ENCODE measurements around the gene OAT.

Gene OAT

GRCh38 chr10:124407456-124407855, 11.3 kb downstream of the OAT start:
- no peak for FAIRE-seq
- DNase-seq (ENCODE audit: insufficient read length, low spot score) = no peak

DNA sequence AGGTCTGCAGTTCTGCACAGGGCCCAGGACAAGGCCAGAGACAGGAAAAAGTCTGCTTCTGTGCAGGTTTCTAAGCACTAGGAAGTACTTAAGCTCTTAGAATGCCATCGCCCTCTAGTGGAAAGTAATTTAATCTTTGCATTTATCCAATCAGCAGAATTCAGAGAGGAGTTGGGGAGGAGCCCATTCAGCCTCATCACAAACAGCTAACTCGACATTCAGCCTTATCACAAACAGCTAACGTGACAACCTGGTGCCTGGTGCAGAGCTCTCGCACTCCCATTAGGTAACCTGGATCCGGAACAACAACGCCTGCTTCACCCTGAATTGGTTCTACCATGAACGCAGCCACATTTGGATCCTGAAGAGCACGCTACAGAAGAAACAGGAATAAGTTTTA, 15.2 kb downstream of the OAT start:
- DNase-seq (ENCODE audit: insufficient read length, low spot score) (peak; percentile 51), FAIRE-seq (no peak)

DNA sequence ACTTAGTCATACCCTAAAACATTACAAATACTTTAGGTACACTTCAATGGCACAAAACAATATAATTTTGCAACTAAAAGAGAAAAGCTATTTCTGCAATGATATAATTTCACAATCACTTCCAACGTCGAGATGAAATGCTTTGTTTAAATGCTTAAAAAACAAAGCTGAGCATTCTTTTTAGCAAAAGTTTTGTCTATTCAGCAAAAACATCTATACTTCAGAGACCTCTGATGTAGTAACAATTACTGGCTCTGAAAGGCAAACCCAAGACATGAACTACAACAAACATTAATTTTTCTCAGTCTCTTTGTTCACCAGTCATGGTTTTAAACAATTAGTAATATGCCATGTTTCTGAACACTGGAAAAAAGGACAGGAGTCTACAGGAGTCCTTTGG, 16.4 kb downstream of the OAT start:
- FAIRE-seq = no peak

GRCh38 chr10:124401633-124402032, 17.1 kb downstream of the OAT start:
- FAIRE-seq (no peak), DNase-seq (ENCODE audit: insufficient read length, low spot score) (no peak)

More for the DNA sequence above, 16.4 kb downstream of the OAT start:
- DNase-seq (ENCODE audit: insufficient read length, low spot score) = no peak

GRCh38 chr10:124394583-124394982, 24.1 kb downstream of the OAT start:
- no peak for FAIRE-seq
- DNase-seq (ENCODE audit: insufficient read length, low spot score) = no peak

GRCh38 chr10:124392626-124393342, 25.9 kb downstream of the OAT start:
- no peak for DNase-seq (ENCODE audit: insufficient read length, low spot score)
- no peak for FAIRE-seq

- no peak for FAIRE-seq
- no peak for DNase-seq (ENCODE audit: insufficient read length, low spot score)
Observed at GRCh38 chr10:124390471-124391187, 28.1 kb downstream of the OAT start.

- no peak for FAIRE-seq
- DNase-seq (ENCODE audit: insufficient read length, low spot score) = no peak
Observed at GRCh38 chr10:124389613-124390361, 28.9 kb downstream of the OAT start.

DNA sequence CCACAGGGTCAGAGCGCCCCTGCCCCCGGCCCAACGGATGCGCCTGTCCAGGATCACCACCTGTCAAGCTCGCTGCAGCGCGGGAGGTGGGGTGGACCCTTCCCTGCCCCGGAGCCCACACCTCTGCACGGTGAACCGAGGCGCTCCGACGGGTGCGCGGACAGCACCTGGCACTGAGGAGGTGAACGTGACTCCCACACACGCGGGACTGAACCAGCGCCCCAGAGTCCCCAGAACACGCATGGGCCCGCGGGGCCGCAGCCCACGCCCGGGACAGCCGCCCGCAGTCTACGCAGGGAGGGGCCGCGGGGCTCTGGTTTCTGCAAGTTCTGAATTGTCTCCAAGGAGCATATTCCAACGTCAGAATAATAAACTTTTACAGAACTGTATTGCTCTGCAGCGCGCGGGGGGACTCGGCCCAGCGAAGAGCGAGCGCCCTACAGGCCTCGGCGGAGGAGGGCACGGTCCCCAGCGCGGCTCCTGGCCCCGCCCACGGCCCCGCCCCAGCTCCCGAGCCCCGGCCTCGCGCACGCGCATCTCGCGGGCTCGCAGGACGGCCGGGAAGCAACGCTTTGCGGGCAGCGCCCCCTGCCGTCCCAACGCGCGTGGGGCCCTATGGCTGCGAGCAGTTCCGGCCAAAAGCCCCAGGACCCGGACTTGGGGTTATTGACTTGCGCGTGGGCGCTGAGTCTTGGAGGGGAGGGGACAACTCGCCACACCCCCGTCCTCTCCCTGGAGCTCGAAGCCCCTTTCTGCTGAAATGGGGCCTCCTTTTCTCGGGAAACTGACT, 29.7 kb downstream of the OAT start:
- DNase-seq (ENCODE audit: insufficient read length, low spot score) = peak; percentile 89
- no peak for FAIRE-seq

DNA sequence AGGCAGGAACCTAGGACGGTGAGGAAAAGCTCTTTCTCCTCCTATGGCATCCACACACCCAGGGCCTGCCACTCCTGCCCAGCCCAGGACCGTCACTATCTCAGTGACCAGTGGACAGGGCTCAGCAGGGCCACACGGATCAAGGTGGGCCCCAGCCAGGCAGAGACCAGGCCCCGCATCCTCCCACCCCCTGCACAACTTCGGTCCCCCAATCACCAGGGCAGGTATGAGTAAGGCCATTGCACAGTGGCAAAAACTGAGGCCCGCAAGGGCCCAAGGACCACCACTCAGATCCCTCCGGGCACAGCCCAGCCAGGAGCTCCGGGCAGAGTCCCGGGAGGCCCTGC, 30.3 kb downstream of the OAT start:
- DNase-seq (ENCODE audit: insufficient read length, low spot score) (no peak), FAIRE-seq (no peak)

DNA sequence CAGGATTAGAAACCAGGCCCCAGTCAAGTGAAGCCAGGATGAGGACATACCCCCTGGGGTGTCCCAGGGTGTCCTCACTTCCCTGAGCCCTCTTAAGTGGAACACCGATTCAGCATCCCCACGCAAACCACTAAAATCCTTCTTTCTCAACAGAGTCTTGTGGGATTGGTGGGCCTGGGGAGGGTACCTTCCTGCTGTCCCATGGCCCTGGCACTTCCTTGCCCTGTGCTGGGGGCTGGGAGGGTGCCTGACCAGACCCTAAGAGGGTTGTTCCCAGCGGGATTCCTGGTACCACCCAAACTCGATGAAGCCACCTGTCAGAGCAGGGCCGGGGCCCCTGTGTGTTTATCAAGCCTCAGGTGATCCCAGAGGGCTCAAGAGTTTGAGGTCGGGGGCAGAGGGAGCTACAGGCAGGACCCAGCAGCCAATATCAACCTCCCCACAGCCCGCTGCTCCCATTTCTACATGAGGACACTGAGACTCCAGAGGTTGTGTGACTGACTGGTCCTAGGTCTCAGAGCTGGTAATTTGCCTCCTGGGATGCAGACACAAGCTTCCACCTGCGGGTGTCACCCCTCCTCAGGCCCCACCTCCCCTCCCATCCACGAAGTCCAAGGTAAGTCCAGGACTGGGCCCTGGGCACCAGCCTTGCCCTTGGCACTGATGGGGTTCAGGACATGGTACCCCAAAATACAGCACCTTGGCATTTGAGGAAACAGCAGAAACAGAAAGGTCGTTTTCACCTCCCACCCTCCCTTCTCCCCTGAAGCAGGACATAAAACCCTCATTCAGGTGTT, 31.4 kb downstream of the OAT start:
- no peak for DNase-seq (ENCODE audit: insufficient read length, low spot score)
- no peak for FAIRE-seq

DNA sequence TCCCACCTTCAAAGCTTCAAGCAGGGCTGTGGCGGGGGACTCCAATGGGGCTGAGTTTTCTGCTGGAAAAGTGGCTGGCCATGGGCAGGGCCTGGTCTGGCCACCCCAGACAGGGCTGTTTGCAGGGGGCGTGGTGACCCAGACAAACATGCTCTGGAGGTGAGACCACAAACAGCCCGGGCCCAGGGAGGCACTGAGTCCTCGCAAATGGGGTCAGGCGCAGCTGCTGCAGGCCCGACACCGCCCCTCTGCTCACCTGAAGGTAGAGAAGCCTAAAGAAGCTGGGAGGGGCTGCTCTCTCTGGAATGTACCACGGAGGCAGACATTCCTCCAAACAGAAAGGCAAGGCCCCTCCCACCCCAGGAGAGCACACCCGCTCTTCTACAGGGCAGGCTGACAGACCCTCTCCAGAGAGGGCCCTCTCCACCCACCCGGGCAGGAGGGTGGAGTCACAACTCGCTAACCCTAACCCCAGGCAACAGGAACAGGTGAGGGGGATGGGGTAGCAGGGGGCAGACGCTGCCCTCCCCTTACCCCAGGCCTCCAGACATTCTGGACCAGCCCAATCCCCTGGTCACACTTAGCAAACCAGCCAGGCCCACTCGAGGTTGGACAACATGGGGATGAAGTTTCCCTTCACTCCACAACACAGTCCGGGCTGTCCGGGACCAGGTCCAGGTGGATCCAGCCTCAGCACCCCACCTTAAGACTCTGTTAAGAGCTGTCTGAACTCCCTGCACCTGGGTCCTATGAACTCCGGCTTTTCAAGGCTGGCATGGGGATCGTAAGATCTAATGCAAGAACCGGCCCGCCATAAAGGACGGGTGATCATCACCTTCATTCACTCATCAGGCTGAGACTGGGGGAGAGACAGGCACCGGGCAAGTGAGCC, 32.3 kb downstream of the OAT start:
- DNase-seq (ENCODE audit: insufficient read length, low spot score) (no peak), FAIRE-seq (no peak)

- FAIRE-seq (no peak), DNase-seq (ENCODE audit: insufficient read length, low spot score) (no peak)
Observed at GRCh38 chr10:124385627-124386185, 33.0 kb downstream of the OAT start.

GRCh38 chr10:124384591-124385190, 34.0 kb downstream of the OAT start:
- DNase-seq (ENCODE audit: insufficient read length, low spot score) (no peak), FAIRE-seq (no peak)

- FAIRE-seq (no peak), DNase-seq (ENCODE audit: insufficient read length, low spot score) (no peak)
Observed at GRCh38 chr10:124384172-124384571, 34.6 kb downstream of the OAT start.

GRCh38 chr10:124383496-124383895, 35.2 kb downstream of the OAT start:
- no peak for FAIRE-seq

GRCh38 chr10:124381011-124381611, 37.6 kb downstream of the OAT start:
- FAIRE-seq (no peak), DNase-seq (ENCODE audit: insufficient read length, low spot score) (no peak)

More at GRCh38 chr10:124383496-124383895, 35.2 kb downstream of the OAT start:
- no peak for DNase-seq (ENCODE audit: insufficient read length, low spot score)
